GM21528 (cell line): ENCODE data around the gene TAF4B.
"Not testable (repeated sequence)": the region's sequence is repeated elsewhere in the genome, so short reads cannot be mapped to it uniquely, and the experiment has no call there.

Source experiments
- ATAC-seq: cut with Tn5 transposase; IDR thresholded peaks from one replicate; pipeline ENCODE4 v1.9.1; 2021; ENCODE audit warnings: mild to moderate bottlenecking, moderate library complexity; ENCODE audit not compliant: unreplicated experiment, low FRiP score

The TAF4B gene

GRCh38 chr18:26419746-26420145 is 193.5 kb downstream of the TAF4B start:
- no peak for ATAC-seq

DNA sequence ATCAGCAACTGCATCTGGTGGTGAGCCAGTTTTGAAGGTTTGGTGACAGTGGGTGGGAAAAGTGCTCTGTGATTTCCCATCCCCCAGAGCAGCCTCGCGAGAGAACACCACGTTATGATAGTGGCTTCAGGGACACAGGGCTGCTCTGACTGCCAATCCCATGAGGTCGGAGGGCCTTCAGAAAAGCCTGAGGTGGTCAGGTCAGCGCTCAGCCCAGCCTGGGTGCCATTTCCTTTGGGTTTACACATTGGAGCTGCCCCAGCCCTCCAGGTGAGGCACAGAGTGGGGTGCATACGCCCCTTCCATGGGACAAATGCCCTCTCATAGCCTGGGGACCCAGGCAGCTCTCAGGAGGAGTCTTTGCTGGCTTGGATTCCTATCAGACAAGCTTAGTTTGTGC is 195.3 kb downstream of the TAF4B start:
- no peak for ATAC-seq

DNA sequence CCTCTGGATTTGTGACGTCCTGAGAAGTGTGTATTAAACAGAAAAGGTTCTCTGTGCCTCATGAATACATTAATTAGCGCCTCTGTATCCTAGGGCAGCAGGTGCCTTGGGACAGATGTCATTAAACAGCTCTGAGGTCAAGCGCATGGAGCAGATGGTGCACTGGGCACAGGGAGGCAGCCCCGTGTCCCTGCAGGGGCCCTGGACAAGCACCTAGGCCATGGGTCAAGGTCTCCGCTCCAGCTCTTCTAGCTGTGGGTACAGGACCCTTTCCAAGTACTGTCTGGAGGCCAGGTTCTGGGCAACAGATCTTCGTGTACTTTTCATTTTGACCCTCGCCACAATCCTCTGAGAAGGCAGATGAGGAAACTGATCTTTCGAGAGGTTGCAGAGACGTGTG is 195.7 kb downstream of the TAF4B start:
- no peak for ATAC-seq

DNA sequence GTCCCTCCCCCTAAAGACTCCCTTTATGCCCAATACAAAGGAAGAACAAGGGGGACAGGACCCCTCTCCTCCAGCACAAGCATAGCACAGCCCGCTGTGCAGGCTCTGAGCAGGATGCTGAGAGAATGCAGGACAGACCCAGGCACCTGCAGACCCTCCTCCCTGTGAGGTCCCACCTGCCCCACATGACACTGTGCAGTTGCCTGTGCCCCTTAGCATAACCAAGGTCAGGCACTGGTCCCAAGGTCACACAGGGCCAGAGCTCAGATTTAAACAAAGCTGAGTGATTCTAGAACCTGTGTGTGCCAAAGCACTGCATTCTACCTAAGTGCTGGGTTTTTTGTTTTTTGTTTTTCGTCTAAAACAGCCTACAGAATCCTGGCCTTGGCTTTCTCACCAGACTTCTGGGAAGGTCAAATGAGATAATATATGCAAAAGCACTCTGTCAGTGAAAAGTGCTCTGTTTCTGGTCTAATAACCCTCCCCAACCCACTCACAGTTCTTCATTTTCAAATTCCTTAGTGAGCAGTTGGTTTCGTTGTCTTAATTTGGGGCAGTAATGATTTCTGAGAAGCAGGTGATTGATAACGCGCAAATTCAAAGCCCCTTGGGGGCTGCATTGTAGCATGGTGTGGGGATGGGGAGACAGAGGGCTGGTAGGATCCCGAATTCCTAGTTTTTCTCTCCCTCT is 196.4 kb downstream of the TAF4B start:
- peak; percentile 81 for ATAC-seq

DNA sequence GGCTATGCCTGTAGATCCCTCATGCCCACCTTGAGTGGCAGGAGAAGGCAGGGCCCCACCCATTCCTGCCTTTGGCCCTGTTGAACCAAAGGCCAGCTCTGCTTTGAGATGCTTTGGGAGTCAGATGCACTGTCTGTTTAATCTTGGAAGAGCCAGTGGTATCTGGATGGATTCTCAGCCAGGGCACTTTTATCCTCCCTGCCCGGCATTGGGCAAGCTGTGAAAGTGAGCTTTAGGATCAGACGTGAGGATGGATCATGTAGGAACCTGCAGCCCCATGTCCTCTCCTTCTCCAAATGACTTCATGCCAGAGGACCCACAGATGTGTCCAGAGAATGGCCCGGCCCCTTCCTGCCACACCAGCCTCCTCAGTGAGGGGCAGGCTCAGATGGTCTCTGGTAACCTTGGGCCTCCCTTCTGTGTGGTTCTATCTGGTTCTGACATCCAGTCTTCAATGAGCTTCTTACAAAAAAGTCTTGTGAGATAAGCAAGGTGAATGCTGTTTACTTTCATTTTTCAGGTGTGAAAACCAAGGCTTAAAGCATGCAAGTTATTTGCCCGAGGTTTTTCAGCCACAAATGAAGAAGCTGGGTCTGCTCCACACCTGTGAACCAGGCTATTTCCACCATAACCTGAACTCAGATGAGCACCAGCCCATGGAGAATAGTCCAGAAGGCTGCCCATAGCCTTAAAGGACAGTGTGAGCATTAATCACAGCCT is 198.3 kb downstream of the TAF4B start:
- ATAC-seq: no peak

GRCh38 chr18:26425148-26425531 is 198.9 kb downstream of the TAF4B start:
- ATAC-seq: no peak

GRCh38 chr18:26429535-26430226 is 203.4 kb downstream of the TAF4B start:
- ATAC-seq: no peak

GRCh38 chr18:26432651-26433424 is 206.6 kb downstream of the TAF4B start:
- ATAC-seq: no peak

- ATAC-seq: no peak
Measured at GRCh38 chr18:26434887-26435286, 208.6 kb downstream of the TAF4B start.

GRCh38 chr18:26435415-26436095 is 209.3 kb downstream of the TAF4B start:
- ATAC-seq: no peak

- no peak for ATAC-seq
Measured at GRCh38 chr18:26436176-26437051, 210.2 kb downstream of the TAF4B start.

DNA sequence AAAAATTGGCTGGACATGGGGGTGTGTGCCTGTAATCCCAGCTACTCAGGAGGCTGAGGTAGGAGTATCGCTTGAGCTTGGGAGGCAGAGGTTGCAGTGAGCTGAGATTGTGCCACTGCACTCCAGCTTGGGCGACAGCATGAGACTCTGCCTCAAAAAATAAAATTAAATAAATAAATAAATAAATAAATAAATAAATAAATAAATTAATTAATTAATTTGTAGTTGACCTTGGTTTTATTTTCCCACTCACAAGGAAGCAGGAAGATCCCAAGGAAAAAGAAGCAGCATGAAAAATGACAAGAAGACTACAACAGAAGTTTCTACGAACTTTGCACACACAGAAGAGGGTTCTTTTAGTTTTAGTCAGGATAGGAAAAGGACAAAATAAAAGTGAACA is 211.4 kb downstream of the TAF4B start:
- not testable (repeated sequence) for ATAC-seq

DNA sequence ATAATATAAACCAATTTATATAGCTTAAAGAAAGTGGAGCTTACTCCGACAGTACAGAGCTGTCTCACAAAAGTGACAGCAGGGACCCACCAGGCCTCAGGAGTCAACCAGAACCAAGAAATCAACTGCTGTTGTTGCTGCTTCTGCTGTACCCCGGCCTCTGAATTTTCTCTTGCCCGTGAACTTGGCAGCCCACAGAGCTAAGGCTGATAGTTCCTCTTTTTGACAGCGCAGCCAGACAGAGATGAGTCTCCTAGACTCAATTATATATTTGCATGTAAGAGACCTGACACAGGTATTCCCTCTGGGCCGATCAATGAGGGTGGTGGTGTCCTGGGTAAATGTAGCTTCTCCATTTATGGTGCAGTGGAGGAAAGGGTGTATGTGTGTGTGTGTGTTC is 212.7 kb downstream of the TAF4B start:
- ATAC-seq: peak; percentile 94

- no peak for ATAC-seq
Measured at GRCh38 chr18:26439537-26439936, 213.3 kb downstream of the TAF4B start.

DNA sequence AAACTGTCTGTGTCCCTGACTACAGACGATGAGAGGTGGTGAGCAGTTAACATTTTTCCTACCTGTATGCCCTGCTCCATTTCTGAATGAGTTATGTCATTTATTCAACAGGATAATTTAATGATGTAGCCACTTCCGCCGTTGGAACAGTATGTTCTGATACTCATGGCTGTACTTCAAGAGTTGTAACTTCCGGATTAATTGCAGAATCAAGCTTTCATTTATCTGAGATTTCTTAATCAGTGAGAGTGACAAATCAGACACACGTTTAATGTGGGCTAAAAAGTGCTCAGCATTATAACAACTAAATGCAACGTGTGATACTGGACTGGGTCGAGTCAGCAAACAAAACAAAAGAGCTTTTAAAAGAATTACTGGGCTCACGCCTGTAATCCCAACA is 214.4 kb downstream of the TAF4B start:
- no peak for ATAC-seq
